ENCODE data around the gene CDYL.
A peak's percentile ranks its signal among the peaks of the same experiment; 100 is the strongest.

CDYL gene

GRCh38 chr6:4774715-4775493 lies 1.3 kb upstream of the CDYL start:
- DNase-seq: peak; percentile 30 to 48

DNA sequence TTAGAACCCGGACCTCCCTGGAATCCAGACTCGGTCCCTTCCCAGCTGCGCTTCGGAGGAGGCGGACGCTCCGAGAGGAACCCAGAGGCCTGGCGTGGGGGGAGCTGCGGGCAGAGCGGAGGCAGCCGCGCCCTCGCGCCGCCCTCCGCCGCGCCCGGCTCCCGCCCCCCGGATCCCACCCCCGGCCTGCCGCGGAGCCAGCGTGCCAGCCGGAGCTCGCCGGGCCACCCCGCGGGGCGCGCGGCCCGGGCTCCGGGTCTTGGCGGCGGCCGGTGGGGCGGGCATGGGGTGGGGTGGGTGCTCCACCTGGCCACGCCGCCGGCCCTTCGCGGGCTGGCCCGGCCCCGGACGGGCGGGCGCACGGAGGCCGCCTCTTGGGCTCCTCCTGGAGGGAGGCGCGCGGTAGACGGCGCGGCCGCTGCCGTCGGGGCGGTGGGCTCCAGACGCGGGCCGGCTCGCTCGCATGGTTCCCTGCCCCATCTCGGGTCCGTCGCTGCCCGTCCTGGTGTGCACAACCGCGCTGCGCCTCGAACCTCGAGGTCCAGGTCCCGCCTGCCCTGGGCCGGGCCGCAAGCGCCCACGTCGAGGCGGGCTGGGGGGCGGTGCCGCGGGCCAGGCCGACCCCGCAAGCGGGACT lies 592 bp upstream of the CDYL start:
- DNase-seq: peak; percentile 65 to 75

GRCh38 chr6:4776493-4777393 lies 539 bp downstream of the CDYL start:
- DNase-seq: peak; percentile 47 to 53

GRCh38 chr6:4777394-4777935 lies 1.3 kb downstream of the CDYL start:
- DNase-seq: no peak

DNA sequence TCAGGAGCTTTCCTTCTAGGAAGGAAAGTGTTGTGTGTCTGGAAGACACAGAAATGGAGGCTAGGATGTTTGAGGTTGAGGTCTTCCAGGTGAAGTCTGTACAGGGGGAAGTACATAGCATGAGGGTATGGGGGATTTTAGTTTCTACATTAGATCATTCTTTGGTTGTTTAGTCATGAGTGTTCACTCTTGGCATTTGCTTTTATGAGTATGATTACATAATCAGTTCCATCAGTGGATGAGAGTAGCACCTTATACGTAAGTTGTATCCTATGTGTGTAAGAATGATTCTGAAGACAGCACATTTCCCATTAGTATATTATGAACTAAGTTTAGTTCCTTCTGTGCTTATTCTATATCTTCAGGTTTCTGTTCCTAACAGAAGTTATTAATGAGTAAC lies 1.9 kb downstream of the CDYL start:
- no peak for DNase-seq

- no peak for DNase-seq
Measured at GRCh38 chr6:4780360-4780812, 4.2 kb downstream of the CDYL start.

GRCh38 chr6:4781426-4781825 lies 5.2 kb downstream of the CDYL start:
- no peak for DNase-seq

DNA sequence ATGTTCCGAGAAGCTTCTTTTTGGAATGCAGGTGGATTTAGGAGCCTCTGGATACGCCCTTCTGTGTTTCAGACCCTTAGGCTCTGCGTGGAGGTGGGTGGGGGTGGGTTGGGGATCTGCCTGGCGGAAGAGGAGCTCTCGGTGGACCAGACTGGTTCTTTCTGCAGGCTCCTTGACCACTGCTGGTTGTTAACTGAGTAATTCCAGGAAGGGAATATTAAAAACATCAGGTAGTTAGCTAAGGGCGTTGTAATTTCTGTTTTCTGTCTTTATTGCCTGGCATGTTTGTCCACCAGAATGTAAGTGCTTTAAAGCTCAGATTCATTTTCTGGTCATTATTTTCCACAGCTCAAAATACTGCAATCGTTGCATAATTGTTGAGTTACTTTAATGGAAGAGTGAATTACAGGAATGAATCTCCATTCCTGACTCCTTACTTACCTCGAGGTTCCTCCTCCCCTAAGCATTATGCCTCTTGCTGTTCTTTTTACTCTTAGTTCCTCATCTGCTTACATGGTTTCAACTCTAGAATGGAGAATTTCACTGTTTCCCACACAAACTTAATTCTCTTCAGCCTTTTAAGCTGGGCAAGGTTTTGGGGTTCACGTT lies 5.9 kb downstream of the CDYL start:
- DNase-seq: no peak

GRCh38 chr6:4786996-4787395 lies 10.8 kb downstream of the CDYL start:
- no peak for DNase-seq

- no peak for DNase-seq
Measured at GRCh38 chr6:4788482-4788881, 12.3 kb downstream of the CDYL start.

- DNase-seq: no peak
Measured at GRCh38 chr6:4788953-4789584, 12.9 kb downstream of the CDYL start.

DNA sequence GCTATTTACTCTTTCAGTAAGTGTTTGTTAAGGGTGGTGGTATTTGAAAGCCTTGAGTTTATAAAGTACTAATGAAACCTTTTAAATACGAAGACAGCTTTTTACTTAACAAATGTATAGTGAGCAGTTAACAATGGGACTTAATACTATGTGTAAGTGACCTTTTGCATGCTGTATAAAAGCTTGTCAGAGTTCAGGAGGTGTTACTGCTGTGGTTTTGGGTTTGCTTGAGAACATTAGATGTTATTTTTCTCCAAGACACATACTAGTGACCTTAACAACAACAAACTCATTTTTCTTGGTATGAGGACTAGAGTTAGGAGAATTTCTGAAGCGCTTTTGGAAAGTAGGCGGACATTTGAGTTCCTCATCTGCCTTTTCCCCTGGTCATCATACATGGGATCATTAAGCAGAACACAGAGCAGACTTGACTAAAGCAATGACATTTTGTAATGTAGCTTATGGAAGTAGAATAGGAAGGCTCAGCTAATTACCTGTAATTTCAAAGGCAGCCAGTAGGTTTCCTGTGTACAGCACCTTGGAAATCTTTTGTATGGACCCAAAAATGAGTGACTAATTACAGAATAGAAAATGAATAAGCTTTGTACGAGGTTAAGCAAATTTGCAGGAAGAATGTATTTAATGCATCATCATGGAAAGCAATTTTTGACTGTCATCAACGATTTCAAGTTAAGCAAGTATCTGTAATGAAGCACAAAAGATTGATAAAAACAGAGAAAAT lies 14.1 kb downstream of the CDYL start:
- DNase-seq: no peak

GRCh38 chr6:4794140-4794707 lies 18.0 kb downstream of the CDYL start:
- no peak for DNase-seq

DNA sequence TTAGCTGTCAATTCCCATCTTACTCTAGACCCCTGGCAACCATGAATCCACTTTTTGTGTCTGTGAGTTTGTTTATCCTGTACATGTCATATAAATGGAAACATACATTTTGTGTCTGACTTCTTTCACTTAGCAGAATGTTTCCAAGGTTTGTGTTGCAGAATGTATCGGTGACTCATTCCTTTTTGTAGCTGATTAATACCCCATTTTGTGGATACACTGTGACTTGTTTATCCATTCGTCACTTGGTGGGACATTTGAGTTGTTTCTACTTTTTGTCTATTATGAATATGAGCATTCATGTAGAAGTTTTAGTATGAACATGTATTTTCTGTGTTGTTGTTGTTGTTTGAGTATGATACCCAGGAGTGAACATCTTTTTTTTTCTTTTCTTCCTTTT lies 21.4 kb downstream of the CDYL start:
- DNase-seq: no peak

- DNase-seq: no peak
Measured at GRCh38 chr6:4799912-4800311, 23.7 kb downstream of the CDYL start.

DNA sequence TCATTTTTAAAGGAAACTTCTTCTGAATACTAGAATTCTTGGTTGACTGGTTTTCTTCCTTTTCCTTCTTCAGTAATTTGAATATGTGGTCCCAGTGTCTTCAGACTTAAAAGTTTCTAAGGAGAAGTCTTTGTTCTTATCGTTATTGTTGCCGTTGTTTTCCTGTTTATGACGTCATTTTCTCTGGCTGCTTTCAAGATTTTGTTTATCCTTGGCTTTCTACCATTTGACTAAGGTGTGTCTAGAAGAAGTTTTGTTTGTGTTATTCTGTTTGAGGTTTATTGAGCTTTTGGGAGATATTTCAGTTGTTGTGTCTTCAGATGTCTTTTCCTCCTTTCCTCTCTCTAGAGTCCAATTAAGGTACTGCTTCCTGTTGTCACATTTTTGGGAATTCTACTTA lies 24.5 kb downstream of the CDYL start:
- no peak for DNase-seq

DNA sequence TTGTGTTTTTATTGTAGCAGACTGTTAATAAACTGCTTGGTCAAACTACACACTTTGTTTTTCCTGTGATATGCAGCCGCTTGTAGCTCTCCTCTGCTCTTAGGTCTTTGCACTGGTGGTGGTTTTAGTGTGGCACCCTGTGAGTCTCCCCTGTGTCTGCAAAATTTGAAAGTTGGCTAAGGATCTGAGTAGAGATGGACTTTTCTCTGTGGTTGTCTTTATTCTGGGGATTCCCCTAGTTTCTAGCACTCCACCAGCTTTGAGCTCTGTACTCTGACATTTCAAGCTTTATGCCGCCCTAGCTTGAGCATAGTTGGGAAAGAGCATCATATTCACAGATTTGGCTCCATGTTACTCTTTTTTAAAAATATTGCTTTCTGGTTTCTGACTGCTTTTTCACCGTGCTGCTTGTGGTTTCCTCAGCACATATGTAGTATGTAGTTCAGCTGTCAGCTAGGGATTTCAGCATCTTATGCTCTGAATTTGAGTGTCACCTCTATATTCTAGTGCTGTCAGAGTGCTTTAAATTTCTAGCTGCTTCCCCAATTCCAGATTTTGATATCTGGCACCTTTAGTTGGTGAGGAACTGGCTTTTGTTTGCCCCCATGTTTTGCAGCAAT lies 25.4 kb downstream of the CDYL start:
- no peak for DNase-seq

DNA sequence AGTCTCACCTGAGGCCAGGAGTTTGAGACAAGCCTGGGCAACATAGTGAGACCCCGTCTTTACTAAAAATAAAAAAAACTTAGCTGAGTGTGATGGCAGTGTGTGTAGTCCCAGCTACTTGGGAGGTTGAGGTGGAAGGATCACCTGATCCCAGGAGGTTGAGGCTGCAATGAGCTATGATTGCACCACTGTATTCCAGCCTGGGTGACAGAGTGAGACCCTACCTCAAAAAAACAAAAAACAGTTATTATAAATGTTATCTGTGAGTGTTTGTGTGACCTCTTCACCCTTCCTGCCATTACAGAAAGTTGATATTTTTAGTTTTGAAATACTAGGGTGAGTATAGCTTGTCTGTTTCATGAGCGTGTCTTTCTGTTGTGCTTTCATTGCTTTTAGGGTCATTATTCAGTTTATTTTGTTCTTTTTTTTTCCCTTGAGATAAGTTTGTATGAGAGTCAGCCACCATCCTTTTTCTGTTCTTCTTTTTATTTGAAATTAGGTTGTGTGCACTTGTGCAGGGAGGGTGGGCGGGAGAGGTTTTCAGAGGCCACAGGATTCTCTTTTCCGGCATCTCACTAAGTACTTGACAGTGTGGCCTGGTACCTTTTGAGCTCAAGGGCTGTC lies 26.2 kb downstream of the CDYL start:
- no peak for DNase-seq

- DNase-seq: no peak
Measured at GRCh38 chr6:4803343-4803744, 27.1 kb downstream of the CDYL start.

DNA sequence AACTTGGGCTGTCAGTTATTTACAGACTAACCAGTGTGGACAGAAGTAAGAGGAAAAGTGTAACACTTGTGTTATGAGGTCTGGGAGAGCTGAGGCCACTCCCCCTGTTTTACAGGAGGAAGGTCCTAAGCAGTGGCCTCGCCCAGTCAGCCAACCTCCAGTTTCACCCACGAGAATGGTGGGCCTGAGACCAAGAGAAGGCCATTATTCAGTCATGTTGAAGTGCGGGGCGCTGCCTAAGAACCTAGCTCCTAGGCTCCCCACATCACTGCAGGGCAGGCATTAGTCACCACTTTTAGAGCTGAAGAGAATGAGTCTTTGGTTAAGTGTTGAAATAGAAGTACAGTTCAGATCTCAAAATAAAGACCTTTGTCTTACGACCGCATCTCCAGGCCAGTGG lies 27.9 kb downstream of the CDYL start:
- peak in 1 of 2 experiments; percentile 42 for DNase-seq
